AG04450 (cell line): ENCODE measurements around the gene GTF2A1. TPM values are rescaled to one million over a fixed set of nuclear protein-coding genes. Genes with fewer than 3 reads are reported as not detected.

Source experiments
- CTCF ChIA-PET: fragments of 300-600, 350-600 bp; formaldehyde crosslinking; extraction: SDS; loops from one replicate; lab custom pipeline; 2022; ENCODE audit warnings: antibody characterized with exemption, inconsistent platforms; lab: Charles Lee
- POLR2A ChIA-PET: fragments of 350-600 bp; formaldehyde crosslinking; extraction: SDS; loops from one replicate; lab custom pipeline; 2021; ENCODE audit warnings: antibody characterized with exemption, inconsistent platforms; lab: Yijun Ruan, JAX
- DNase-seq: peaks from one replicate; pipeline ENCODE4 v3.0.0-alpha.2; 2011; ENCODE audit warnings: low read depth, low spot score
- H3K27ac ChIP-seq: one replicate; pipeline ENCODE4 v1.5.1; 2012; ENCODE audit warnings: low read depth, low read length, control low read depth
- H3K27me3 ChIP-seq: one replicate; pipeline ENCODE4 v1.6.0; 2012; ENCODE audit warnings: low read length; ENCODE audit not compliant: control insufficient read depth, insufficient read depth
- H3K4me3 ChIP-seq: 2 replicates; pipeline ENCODE4 v1.5.1; 2011; ENCODE audit warnings: mild to moderate bottlenecking, low read depth, low read length, control low read depth
- H3K9me3 ChIP-seq: 2 replicates; pipeline ENCODE4 v1.5.1; 2012; ENCODE audit warnings: low read length; ENCODE audit not compliant: control insufficient read depth, insufficient read depth
- polyA minus RNA-seq: library from RNA; depleted of rRNA, polyadenylated mRNA; stranded (reverse); fragments of >200 nt; gene quantifications from 2 replicates; pipeline ENCODE4 v1.2.3, GENCODE V29; 2011; rRNA and poly(A)+ RNA removed
- polyA plus RNA-seq: library from polyadenylated mRNA; depleted of rRNA; stranded (reverse); fragments of >200 nt; gene quantifications from 2 replicates; pipeline ENCODE4 v1.2.3, GENCODE V29; 2011; rRNA removed
- TF ChIP-seq, protein P1 (sequence below): IDR thresholded peaks from 2 replicates; pipeline ENCODE4 v1.5.1; 2011; ENCODE audit warnings: low read depth, low read length, control low read depth, inconsistent platforms

Gene GTF2A1
- polyA plus RNA-seq, result 22.9 and 24.5 TPM in 2 replicates
- polyA minus RNA-seq, result 50.0 and 52.5 TPM in 2 replicates

DNA sequence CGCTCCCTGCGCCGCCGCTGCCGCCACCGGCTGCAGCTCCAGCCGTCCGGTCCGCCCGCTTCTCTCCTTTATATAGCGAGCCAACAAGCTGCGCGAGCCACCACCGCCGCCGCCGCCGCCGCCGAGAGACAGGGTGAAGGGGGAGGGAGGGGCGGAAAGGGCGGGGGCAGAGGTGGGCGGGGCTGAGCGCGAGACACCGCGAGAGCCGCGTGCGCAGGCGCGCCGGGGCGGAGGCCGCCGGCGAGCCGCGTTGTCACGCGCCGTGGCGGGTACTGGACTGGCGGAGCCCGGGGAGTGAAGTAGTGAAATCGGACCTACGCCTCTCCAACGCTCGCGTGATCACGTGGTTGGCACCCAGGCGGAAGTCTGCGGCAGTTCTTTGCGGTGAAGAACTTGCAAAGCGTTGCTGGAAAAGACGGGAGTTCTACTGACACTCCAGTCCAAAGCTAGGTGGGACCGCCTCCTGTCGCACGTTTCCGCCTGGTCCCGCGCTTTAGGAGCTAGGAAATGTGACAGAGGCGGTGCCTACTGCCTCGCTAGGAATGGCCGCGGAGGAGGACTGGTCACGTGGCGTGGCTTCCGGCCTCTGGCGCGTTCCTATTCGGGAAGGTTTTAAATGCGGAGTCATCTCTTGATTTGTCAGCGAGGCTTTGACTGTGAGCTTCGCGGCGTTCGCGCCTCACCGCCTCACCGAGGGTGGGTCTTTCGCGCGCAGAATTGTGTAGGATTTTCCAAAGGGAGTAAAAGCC lies at the start of gene GTF2A1:
TSS of gene GTF2A1 (minus strand) at position 130 of the 749 bp plus-strand sequence. CDS start 441 bp downstream, outside the sequence.
- DNase-seq, result peak; percentile 90
- Histone ChIP-seq H3K27me3 (no peaks in the 10 kb centered on the region), H3K27ac (peak within 1 kb of the TSS; percentile 100), H3K4me3 (peak within 1 kb of the TSS; percentile 89), H3K9me3 (no peaks in the 10 kb centered on the region)
- ChIA-PET CTCF (interaction anchor here (0.6 to 1.2 kb wide), 2 partner anchors 43 to 51 kb away, joined by 3 to 5 read pairs; no protein-coding TSS in a partner anchor), POLR2A (interaction anchor here (0.5 to 1.8 kb wide), 16 partner anchors 20 to 1250 kb away, joined by 3 to 15 read pairs (median 4); partner anchors contain the start of gene SEL1L)
- TF ChIP-seq, protein P1, sequence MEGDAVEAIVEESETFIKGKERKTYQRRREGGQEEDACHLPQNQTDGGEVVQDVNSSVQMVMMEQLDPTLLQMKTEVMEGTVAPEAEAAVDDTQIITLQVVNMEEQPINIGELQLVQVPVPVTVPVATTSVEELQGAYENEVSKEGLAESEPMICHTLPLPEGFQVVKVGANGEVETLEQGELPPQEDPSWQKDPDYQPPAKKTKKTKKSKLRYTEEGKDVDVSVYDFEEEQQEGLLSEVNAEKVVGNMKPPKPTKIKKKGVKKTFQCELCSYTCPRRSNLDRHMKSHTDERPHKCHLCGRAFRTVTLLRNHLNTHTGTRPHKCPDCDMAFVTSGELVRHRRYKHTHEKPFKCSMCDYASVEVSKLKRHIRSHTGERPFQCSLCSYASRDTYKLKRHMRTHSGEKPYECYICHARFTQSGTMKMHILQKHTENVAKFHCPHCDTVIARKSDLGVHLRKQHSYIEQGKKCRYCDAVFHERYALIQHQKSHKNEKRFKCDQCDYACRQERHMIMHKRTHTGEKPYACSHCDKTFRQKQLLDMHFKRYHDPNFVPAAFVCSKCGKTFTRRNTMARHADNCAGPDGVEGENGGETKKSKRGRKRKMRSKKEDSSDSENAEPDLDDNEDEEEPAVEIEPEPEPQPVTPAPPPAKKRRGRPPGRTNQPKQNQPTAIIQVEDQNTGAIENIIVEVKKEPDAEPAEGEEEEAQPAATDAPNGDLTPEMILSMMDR, result no peak

DNA sequence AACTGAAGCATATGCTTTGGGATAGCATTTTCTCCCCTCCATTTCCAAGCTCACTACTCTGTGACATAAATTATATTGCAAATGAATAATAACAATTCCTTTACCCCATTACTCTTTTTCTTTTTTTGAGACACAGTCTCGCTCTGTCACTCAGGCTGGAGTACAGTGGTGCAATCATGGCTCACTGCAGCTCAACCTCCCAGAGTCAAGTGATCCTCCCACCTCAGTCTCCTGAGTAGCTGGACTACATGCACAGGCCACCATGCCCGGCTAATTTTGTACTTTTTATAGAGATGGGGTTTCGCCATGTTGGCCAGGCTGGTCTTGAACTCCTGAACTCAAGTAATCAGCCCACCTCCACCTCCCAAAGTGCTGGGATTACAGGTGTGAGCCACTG lies 49.2 kb upstream of the GTF2A1 start:
- CTCF ChIA-PET, result interaction anchor here (1.1 to 9.5 kb wide), 14 partner anchors 9 to 327 kb away, joined by 3 to 156 read pairs (median 8); no protein-coding TSS in a partner anchor
- TF ChIP-seq, protein P1, result no peak
- no peaks in the 10 kb centered on the region for H3K9me3 ChIP-seq

DNA sequence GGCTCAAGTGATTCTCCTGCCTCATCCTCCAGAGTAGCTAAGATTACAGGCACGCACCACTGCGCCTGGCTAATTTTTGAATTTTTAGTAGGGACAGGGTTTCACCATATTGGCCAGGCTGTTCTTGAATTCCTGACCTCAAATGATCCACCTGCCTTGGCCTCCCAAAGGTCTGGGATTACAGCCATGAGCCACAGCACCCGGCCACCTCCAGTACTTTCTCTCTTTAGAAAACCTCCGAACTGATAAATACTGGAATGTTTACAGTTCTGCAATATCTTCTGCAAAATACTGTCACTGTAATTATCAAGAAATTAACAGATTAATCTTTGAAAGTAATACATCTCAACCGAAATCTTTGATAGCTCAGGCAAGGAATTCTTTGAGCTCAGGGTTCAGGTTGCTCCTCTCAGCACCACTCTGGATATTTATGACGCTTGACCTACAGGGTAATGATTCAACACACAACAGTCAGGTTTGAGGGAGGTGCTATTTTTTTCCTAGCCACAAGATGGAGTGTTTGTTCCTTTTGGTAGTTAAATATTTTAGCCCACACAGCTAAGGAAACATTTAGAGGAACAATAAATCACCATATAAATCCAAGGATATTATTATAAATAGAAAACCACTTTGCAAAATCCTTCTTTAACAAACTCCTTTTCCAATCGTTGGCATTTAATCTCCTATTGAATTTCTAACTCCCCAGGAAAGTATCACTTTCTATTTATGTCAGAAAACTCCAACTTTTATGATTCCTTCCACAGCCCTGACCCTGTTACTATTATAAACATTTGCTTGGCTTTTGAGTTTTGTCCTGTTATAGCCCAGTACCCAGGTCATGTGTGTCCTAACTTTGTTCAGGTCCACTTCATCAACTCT lies 48.6 kb upstream of the GTF2A1 start:
- POLR2A ChIA-PET, result interaction anchor here (1.1 kb wide), 1 partner anchor 48 kb away, joined by 3 read pairs; the partner anchor contains the start of gene GTF2A1

More for the DNA sequence above, 49.2 kb upstream of the GTF2A1 start:
- Histone ChIP-seq H3K27me3 (peaks cover 6% of the 10 kb centered on the region), H3K4me3 (no peak overlapping the region), H3K27ac (no peak overlapping the region)
- no peak for DNase-seq
- POLR2A ChIA-PET, result no interaction called here

DNA sequence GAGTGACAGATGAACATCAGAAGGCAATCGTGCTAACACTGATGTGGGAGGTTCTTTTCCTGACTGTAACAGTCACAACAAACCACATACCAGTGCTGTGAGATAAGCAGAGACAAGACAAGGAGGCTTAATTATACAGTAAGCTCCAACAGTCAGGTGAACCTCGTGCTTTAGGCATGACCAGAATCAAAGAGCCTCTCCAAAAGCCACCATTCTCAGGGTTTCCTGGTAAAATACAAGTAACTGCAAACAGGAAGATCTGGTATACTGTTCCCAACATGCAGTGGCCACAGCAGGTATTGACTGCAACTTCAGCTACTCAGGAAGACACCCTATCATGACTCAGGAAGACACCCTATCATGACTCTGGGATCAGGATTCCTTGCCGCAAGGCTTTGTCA lies 47.3 kb upstream of the GTF2A1 start:
- DNase-seq, result no peak
- TF ChIP-seq, protein P1, result no peak
- Histone ChIP-seq H3K27ac (no peak overlapping the region), H3K27me3 (peaks cover 3% of the 10 kb centered on the region), H3K9me3 (no peaks in the 10 kb centered on the region), H3K4me3 (no peak overlapping the region)
- CTCF ChIA-PET, result interaction anchor here (1.2 to 9.5 kb wide), 7 partner anchors 15 to 197 kb away, joined by 3 to 156 read pairs (median 20); no protein-coding TSS in a partner anchor
- POLR2A ChIA-PET, result no interaction called here

More for the DNA sequence above, 48.6 kb upstream of the GTF2A1 start:
- no peak overlapping the region for H3K27ac ChIP-seq
- TF ChIP-seq, protein P1, result peak; percentile 76
- peak; percentile 39 for DNase-seq
- no peaks in the 10 kb centered on the region for H3K9me3 ChIP-seq
- H3K4me3 ChIP-seq, result no peak overlapping the region
- CTCF ChIA-PET, result interaction anchor here (0.6 to 9.5 kb wide), 19 partner anchors 9 to 326 kb away, joined by 3 to 156 read pairs (median 6); no protein-coding TSS in a partner anchor
- peaks cover 4% of the 10 kb centered on the region for H3K27me3 ChIP-seq
